GM12874 (cell line): ENCODE measurements around the gene PTBP1.

Experiments
- TF ChIP-seq, protein P1 (sequence below): IDR thresholded peaks from 2 replicates; pipeline ENCODE4 v1.5.1; 2011; ENCODE audit warnings: low read depth, mild to moderate bottlenecking, control low read depth, low read length, moderate library complexity; ENCODE audit not compliant: insufficient read depth

Gene PTBP1

DNA sequence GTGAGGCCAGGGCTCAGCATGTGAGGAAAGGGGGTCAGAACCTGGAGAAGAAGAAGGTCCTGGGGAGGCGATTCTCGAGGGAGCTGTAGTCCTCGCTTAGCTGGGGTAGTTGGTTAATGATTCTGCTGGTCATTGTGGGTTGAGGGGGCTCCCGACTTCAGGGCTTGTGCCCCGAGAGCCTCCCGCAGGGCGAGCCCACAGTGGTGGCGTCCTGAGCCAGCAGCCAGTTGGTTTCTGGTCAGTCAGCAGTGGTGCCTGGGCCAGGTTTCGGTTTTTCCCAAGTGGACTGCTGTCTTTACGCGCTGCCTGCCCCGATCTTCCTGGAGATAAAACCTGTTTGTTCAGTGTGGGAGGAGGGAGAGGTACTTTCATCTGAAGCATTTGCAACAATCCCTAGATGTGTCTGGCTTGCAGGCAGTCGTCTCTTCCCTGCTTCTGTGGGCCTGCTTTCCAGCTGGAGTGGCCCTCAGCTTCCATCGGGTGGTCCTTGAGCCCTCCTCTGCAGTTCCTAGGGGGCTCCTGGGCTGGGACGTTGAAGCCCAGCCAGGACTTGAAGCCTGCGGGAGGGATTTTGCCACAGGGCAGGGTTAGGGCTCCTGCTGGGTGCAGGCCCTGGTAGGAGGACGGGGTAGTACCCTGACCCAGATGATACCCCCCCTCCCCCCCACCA lies 3.2 kb downstream of the PTBP1 start:
- TF ChIP-seq, protein P1, sequence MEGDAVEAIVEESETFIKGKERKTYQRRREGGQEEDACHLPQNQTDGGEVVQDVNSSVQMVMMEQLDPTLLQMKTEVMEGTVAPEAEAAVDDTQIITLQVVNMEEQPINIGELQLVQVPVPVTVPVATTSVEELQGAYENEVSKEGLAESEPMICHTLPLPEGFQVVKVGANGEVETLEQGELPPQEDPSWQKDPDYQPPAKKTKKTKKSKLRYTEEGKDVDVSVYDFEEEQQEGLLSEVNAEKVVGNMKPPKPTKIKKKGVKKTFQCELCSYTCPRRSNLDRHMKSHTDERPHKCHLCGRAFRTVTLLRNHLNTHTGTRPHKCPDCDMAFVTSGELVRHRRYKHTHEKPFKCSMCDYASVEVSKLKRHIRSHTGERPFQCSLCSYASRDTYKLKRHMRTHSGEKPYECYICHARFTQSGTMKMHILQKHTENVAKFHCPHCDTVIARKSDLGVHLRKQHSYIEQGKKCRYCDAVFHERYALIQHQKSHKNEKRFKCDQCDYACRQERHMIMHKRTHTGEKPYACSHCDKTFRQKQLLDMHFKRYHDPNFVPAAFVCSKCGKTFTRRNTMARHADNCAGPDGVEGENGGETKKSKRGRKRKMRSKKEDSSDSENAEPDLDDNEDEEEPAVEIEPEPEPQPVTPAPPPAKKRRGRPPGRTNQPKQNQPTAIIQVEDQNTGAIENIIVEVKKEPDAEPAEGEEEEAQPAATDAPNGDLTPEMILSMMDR: no peak

DNA sequence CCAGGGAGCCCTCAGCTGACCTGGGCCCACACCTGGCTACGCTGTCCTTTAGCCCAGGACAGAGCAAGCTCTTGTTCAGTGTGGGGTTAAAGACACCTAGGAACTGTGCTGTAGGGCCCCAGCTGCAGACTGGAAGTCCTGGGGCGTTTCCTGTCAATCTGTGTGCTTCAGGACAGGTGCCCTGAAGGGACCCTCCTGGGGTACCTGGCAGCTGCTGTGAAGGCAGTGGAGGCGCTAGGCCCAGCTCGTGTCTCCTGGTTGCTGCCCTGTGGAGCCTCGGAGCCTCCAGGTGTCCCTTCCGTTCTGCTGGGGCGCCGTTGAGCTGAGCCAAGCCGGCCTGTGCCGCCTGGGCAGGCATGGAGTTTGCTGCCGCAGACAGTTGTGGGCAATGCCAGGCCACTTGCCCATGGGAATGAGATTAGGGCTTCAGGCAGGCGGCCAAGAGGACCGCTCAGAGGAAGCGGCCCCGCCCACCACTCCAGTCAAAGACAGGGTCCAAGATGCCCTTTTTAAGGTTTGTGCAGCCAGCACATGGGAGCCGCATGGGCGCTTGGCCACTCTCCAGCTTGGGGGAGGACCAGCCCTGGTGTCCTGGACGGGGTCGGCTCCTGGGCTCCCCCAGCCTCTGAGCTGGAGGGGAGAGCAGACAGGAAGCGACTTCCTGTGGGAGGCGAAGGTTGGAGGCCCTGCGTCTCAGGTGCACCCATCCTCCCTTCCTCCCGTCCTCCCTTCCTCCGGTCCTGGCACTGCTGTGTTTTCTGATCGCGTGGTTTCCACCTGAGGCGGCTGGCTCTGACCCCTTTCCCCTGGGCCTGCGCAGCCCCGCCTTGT lies 4.0 kb downstream of the PTBP1 start:
- TF ChIP-seq, protein P1: no peak

- TF ChIP-seq, protein P1: no peak
These were observed 4.7 kb downstream of the PTBP1 start for GRCh38 chr19:801861-802497.

GRCh38 chr19:802498-803098 lies 5.3 kb downstream of the PTBP1 start:
- TF ChIP-seq, protein P1: no peak

- TF ChIP-seq, protein P1: no peak
These were observed 5.9 kb downstream of the PTBP1 start for GRCh38 chr19:803099-803561.

GRCh38 chr19:803686-804418 lies 6.6 kb downstream of the PTBP1 start:
- TF ChIP-seq, protein P1: no peak
